ENCODE data around the gene IRS2.

- TF ChIP-seq MAFK (IDR thresholded peaks at IDR 0.05; ENCODE audit: low read depth, low read length) (no peak), JUND (IDR thresholded peaks at IDR 0.05; ENCODE audit: low read length) (no peak)
Observed at GRCh38 chr13:109727251-109727650, 59.1 kb downstream of the IRS2 start.

All from H1 (cell line).